NOMO-1 (cell line): ENCODE measurements around the gene CEACAM5.
"Not testable (repeated sequence)": the region's sequence is repeated elsewhere in the genome, so short reads cannot be mapped to it uniquely, and the experiment has no call there.

Source experiments
- DNase-seq, 2 experiments: peaks; one replicate each; lab custom pipeline; 2025; ENCODE audit not compliant: unreplicated experiment in 2 of 2; lab: John Stamatoyannopoulos, UW

CEACAM5 gene

DNA sequence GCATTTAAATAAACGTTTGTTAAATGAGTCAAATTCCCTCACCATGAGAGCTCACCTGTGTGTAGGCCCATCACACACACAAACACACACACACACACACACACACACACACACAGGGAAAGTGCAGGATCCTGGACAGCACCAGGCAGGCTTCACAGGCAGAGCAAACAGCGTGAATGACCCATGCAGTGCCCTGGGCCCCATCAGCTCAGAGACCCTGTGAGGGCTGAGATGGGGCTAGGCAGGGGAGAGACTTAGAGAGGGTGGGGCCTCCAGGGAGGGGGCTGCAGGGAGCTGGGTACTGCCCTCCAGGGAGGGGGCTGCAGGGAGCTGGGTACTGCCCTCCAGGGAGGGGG, 8.5 kb upstream of the CEACAM5 start:
- no peak for DNase-seq

DNA sequence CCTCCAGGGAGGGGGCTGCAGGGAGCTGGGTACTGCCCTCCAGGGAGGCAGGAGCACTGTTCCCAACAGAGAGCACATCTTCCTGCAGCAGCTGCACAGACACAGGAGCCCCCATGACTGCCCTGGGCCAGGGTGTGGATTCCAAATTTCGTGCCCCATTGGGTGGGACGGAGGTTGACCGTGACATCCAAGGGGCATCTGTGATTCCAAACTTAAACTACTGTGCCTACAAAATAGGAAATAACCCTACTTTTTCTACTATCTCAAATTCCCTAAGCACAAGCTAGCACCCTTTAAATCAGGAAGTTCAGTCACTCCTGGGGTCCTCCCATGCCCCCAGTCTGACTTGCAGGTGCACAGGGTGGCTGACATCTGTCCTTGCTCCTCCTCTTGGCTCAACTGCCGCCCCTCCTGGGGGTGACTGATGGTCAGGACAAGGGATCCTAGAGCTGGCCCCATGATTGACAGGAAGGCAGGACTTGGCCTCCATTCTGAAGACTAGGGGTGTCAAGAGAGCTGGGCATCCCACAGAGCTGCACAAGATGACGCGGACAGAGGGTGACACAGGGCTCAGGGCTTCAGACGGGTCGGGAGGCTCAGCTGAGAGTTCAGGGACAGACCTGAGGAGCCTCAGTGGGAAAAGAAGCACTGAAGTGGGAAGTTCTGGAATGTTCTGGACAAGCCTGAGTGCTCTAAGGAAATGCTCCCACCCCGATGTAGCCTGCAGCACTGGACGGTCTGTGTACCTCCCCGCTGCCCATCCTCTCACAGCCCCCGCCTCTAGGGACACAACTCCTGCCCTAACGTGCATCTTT, 7.8 kb upstream of the CEACAM5 start:
- no peak for DNase-seq

DNA sequence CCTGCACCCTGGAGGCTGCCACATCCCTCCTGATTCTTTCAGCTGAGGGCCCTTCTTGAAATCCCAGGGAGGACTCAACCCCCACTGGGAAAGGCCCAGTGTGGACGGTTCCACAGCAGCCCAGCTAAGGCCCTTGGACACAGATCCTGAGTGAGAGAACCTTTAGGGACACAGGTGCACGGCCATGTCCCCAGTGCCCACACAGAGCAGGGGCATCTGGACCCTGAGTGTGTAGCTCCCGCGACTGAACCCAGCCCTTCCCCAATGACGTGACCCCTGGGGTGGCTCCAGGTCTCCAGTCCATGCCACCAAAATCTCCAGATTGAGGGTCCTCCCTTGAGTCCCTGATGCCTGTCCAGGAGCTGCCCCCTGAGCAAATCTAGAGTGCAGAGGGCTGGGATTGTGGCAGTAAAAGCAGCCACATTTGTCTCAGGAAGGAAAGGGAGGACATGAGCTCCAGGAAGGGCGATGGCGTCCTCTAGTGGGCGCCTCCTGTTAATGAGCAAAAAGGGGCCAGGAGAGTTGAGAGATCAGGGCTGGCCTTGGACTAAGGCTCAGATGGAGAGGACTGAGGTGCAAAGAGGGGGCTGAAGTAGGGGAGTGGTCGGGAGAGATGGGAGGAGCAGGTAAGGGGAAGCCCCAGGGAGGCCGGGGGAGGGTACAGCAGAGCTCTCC, 6.9 kb upstream of the CEACAM5 start:
- DNase-seq, result peak; percentile 45 to 52

DNA sequence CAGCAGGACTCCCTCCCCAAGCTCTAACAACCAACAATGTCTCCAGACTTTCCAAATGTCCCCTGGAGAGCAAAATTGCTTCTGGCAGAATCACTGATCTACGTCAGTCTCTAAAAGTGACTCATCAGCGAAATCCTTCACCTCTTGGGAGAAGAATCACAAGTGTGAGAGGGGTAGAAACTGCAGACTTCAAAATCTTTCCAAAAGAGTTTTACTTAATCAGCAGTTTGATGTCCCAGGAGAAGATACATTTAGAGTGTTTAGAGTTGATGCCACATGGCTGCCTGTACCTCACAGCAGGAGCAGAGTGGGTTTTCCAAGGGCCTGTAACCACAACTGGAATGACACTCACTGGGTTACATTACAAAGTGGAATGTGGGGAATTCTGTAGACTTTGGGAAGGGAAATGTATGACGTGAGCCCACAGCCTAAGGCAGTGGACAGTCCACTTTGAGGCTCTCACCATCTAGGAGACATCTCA, 6.2 kb upstream of the CEACAM5 start:
- DNase-seq, result no peak

DNA sequence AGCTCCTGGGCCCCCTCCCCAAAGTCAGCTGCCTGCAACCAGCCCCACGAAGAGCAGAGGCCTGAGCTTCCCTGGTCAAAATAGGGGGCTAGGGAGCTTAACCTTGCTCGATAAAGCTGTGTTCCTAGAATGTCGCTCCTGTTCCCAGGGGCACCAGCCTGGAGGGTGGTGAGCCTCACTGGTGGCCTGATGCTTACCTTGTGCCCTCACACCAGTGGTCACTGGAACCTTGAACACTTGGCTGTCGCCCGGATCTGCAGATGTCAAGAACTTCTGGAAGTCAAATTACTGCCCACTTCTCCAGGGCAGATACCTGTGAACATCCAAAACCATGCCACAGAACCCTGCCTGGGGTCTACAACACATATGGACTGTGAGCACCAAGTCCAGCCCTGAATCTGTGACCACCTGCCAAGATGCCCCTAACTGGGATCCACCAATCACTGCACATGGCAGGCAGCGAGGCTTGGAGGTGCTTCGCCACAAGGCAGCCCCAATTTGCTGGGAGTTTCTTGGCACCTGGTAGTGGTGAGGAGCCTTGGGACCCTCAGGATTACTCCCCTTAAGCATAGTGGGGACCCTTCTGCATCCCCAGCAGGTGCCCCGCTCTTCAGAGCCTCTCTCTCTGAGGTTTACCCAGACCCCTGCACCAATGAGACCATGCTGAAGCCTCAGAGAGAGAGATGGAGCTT, 4.7 kb upstream of the CEACAM5 start:
- DNase-seq, result no peak

DNA sequence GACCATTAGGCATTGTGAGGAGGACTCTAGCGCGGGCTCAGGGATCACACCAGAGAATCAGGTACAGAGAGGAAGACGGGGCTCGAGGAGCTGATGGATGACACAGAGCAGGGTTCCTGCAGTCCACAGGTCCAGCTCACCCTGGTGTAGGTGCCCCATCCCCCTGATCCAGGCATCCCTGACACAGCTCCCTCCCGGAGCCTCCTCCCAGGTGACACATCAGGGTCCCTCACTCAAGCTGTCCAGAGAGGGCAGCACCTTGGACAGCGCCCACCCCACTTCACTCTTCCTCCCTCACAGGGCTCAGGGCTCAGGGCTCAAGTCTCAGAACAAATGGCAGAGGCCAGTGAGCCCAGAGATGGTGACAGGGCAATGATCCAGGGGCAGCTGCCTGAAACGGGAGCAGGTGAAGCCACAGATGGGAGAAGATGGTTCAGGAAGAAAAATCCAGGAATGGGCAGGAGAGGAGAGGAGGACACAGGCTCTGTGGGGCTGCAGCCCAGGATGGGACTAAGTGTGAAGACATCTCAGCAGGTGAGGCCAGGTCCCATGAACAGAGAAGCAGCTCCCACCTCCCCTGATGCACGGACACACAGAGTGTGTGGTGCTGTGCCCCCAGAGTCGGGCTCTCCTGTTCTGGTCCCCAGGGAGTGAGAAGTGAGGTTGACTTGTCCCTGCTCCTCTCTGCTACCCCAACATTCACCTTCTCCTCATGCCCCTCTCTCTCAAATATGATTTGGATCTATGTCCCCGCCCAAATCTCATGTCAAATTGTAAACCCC, 2.8 kb upstream of the CEACAM5 start:
- DNase-seq, result peak in 1 of 2 experiments; percentile 34

DNA sequence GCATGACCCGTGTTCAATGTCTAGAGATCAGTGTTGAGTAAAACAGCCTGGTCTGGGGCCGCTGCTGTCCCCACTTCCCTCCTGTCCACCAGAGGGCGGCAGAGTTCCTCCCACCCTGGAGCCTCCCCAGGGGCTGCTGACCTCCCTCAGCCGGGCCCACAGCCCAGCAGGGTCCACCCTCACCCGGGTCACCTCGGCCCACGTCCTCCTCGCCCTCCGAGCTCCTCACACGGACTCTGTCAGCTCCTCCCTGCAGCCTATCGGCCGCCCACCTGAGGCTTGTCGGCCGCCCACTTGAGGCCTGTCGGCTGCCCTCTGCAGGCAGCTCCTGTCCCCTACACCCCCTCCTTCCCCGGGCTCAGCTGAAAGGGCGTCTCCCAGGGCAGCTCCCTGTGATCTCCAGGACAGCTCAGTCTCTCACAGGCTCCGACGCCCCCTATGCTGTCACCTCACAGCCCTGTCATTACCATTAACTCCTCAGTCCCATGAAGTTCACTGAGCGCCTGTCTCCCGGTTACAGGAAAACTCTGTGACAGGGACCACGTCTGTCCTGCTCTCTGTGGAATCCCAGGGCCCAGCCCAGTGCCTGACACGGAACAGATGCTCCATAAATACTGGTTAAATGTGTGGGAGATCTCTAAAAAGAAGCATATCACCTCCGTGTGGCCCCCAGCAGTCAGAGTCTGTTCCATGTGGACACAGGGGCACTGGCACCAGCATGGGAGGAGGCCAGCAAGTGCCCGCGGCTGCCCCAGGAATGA, 1.5 kb upstream of the CEACAM5 start:
- DNase-seq, result peak; percentile 64

DNA sequence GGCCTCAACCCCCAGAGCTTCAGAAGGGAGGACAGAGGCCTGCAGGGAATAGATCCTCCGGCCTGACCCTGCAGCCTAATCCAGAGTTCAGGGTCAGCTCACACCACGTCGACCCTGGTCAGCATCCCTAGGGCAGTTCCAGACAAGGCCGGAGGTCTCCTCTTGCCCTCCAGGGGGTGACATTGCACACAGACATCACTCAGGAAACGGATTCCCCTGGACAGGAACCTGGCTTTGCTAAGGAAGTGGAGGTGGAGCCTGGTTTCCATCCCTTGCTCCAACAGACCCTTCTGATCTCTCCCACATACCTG, 969 bp upstream of the CEACAM5 start:
- DNase-seq, result no peak

DNA sequence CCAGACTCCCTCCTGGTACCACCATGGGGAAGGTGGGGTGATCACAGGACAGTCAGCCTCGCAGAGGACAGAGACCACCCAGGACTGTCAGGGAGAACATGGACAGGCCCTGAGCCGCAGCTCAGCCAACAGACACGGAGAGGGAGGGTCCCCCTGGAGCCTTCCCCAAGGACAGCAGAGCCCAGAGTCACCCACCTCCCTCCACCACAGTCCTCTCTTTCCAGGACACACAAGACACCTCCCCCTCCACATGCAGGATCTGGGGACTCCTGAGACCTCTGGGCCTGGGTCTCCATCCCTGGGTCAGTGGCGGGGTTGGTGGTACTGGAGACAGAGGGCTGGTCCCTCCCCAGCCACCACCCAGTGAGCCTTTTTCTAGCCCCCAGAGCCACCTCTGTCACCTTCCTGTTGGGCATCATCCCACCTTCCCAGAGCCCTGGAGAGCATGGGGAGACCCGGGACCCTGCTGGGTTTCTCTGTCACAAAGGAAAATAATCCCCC, 505 bp upstream of the CEACAM5 start:
- DNase-seq, result no peak

DNA sequence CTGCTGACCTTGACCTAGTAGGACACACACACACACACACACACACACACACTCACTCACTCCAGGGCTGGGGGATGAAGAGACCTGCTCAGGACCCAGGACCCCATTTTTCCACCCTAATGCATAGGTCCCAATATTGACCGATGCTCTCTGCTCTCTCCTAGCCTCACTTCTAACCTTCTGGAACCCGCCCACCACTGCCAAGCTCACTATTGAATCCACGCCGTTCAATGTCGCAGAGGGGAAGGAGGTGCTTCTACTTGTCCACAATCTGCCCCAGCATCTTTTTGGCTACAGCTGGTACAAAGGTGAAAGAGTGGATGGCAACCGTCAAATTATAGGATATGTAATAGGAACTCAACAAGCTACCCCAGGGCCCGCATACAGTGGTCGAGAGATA, 1.1 kb downstream of the CEACAM5 start:
- DNase-seq, result not testable (repeated sequence)

DNA sequence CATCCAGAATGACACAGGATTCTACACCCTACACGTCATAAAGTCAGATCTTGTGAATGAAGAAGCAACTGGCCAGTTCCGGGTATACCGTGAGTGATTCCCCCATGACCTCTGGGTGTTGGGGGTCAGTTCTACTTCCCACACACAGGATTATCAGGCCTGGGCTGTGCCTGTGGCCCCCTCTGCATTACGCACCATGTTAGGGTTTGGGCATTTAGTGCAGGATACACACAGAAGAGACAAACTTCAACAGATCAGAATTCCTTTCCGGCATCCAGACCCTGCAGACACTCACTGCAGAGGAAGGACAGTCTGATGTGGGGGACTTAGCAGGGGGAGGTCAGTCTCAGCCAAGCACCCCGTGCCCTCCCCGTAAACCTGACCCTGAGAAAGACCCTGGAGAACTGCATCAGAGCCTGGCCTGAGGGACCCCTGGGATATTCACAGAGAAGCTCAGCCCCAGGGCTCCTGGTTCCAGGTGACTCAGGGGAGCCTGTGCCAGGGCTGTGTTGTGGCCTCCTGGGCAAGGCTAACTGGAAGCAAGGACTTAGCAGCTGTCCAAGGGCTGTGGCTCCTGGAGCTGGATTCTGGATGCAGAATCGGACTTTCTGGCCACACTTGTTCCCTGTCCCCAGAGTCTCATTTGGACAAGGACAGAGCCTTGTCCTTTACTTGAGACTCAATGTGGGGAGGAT, 1.7 kb downstream of the CEACAM5 start:
- DNase-seq, result no peak

DNA sequence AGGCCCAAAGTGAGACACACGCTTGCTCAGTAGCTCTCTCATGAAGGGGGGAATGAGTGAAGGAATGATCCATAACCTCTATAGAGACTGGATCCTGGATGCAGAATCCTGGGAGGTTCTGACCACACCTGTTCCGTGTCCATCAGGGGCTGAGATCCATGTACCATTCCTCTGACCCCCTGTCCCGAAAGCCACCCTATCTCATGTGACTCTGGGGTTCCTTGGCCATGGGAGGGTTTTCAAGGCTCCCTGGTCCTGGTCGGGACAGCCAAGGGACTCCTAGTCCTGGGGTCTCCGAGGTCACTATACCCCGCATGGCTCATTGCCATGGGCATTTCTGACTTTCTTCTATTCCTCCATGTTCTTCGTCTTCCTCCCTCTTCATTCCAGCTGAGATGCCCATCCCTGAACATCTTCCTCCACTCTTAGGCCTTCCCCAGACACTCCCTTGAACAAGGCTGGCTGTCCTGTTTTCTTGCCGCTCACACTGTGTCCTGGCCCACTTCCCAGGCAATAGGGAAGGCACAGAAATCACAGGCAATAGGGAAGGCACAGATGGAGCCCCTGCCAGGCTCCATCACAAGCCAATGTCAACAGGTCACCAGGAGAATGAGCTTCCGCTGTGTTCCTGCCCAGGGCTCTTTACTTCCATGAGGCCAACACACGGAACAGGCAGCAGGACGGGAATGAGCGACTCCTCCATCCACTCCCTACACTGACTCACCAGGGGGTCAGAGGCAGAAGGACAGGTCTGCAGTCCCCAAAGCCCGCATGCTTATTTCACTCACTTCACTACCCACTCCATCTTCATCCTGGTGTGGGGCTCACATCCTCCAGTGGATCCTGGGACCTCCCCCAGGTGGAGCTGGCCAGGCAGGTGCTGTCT, 3.2 kb downstream of the CEACAM5 start:
- DNase-seq, result no peak

DNA sequence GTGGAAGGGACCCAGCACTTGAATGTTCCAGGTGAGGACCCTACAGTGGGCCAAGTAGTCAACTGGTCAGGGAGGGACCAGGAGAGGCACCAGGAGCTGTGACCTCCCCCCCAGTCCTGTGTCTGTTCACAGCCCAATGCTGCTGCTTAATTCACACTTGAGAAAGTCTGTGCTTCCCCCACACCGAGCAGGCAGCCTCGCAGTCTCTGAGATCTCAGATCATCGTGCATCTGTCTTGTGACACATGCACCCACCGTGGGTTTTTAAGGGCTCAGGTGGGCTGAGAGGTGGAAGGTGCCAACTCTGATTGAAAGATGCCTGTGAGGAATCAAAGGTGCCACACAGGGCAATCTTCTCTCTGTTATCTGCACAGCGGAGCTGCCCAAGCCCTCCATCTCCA, 6.2 kb downstream of the CEACAM5 start:
- DNase-seq, result no peak

DNA sequence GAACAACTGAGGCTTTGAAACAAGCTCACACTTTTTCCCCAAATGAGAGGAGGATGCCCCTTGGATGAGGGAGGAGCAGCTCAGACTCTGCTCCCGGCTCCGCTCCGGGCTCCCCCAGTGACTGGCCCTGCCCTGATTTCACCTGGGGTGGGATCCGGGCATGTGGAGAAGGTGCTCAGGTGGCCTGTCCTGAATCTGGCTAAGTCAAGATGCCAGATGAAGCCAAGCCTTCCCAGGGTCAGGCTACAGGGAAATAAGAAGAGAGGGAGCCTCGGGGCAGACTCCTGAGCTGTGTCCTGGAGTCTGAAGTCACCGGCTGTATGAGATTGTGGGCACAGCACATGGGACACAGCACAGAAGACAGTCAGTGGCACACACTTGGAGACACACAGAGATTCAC, 10.3 kb downstream of the CEACAM5 start:
- DNase-seq, result no peak

DNA sequence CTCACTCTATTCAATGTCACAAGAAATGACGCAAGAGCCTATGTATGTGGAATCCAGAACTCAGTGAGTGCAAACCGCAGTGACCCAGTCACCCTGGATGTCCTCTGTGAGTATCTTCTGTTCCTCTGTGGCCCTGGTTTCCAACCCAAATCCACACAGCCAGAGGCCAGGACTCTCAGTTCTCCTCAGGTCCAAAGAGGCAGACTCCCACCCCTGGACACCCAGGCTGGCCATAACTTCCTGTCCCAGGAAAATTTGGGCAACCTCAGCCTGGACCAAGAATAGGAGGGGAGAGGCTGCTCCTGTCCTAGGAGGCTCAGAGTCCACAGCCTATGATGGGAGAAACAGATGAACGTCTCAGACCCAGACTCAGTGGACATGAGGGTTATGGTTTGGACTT, 11.7 kb downstream of the CEACAM5 start:
- DNase-seq, result no peak

DNA sequence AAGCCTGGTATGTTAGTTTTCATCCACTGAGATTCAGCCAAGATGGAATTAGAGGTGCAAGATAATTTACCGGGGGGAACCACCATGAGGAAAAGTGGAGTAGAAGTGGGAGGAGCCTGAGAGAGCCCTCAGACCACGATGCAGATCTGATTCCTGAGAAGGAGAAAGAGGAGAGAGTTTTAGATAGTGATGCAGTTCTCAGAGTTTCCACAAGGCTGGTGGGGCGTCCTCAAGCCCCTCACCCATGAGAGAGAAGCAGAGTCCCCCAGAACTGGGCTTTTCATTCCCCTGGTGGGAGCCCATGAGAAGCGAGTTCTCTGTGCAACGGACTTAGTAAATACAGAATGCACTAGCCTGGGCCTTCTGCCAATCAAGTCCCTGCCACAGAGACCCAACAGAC, 18.1 kb downstream of the CEACAM5 start:
- DNase-seq, result no peak

DNA sequence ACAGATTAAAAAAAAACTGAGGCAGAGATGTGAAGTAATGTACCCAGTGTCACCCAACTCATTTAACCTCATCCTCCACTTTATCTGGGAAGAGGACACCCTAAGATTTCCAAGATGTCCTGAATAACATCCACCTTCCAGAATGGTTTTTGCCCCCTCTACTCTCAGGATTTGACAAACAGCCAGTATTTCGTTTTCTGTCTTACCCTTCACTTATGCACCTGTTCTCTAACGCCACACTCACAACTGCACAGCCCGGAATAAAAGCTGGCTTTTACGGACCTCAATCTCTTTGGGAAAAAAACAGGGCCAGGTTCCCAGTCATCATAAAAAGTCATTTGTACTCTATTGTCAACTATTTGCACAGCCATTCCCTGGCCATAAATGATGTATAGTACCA, 25.7 kb downstream of the CEACAM5 start:
- DNase-seq, result no peak

DNA sequence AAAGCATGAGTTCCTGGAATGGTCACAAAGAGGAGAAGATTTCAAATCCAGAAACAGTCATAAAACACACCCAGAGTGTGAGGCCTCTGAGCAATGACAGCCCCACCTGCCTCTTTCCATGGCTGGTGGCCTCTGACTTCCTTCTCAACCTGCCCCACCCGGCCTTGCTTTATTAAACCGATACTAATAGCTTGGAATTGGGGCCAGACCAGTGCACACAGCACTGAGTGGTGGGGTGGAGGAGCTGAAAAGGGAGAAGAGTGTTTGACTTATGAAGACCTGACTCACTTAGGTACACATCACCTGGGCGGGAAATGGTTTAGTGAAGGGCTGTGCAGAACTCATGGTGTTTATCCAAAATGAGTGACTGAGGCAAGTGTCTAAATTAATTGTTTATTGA, 26.2 kb downstream of the CEACAM5 start:
- no peak for DNase-seq
